WI38 (cell line): ENCODE measurements around the gene PAK5.

Experiments
- H3K4me3 ChIP-seq: 2 replicates; pipeline ENCODE4 v1.5.1; 2011; ENCODE audit warnings: low read depth, mild to moderate bottlenecking, control low read depth, low read length
- CTCF ChIP-seq: IDR thresholded peaks from 2 replicates; pipeline ENCODE4 v1.5.1; 2012; ENCODE audit warnings: low read depth, mild to moderate bottlenecking, control low read depth, low read length

The PAK5 gene

DNA sequence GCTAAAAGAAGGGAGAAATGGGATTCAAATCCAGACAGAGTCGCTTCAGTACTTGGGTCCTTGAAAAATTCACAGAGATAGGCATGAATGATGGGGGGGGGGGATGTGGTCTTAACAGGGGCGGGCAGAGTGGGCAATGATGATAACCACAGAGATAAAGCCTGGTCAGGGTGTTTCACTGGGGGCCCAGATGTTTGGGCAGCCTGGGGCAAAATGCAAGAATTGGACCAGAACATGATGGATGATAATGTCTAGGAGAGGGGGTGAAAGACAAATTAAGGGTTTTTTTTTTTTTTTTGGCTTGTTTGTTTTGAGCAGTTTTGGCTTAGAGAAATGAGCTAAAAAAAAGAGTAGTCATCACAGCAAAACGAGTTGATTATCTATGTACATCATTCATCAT lies 267.1 kb downstream of the PAK5 start:
- H3K4me3 ChIP-seq = no peak overlapping the region
- no peak for TF ChIP-seq CTCF

- no peak overlapping the region for H3K4me3 ChIP-seq
- TF ChIP-seq CTCF = no peak
These were observed 268.3 kb downstream of the PAK5 start for GRCh38 chr20:9570612-9571011.

GRCh38 chr20:9566977-9567376 lies 271.9 kb downstream of the PAK5 start:
- no peak for TF ChIP-seq CTCF
- no peak overlapping the region for H3K4me3 ChIP-seq

- no peak for TF ChIP-seq CTCF
These were observed 272.8 kb downstream of the PAK5 start for GRCh38 chr20:9565910-9566550.

GRCh38 chr20:9557411-9557810 lies 281.5 kb downstream of the PAK5 start:
- no peak overlapping the region for H3K4me3 ChIP-seq
- TF ChIP-seq CTCF = no peak

More at GRCh38 chr20:9565910-9566550, 272.8 kb downstream of the PAK5 start:
- no peak overlapping the region for H3K4me3 ChIP-seq

DNA sequence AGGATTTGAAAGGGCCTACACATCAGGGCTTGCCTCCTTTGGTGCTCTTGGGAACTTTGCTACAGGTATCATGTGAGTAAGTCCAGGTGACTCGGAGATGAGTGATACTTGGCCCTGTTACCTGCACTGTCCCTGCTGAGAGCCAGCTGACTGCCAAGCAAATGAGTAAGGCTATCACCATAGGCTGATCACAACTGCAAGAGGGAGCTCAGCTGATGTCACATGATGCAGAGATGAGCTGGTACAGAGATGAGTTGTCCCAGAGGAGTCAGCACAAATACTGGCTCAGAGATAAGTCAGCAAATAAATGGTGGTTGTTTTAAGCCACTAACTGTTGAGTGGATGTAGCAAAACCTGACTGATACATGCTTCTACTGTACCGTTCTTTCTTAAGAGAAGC lies 283.1 kb downstream of the PAK5 start:
- TF ChIP-seq CTCF = no peak

DNA sequence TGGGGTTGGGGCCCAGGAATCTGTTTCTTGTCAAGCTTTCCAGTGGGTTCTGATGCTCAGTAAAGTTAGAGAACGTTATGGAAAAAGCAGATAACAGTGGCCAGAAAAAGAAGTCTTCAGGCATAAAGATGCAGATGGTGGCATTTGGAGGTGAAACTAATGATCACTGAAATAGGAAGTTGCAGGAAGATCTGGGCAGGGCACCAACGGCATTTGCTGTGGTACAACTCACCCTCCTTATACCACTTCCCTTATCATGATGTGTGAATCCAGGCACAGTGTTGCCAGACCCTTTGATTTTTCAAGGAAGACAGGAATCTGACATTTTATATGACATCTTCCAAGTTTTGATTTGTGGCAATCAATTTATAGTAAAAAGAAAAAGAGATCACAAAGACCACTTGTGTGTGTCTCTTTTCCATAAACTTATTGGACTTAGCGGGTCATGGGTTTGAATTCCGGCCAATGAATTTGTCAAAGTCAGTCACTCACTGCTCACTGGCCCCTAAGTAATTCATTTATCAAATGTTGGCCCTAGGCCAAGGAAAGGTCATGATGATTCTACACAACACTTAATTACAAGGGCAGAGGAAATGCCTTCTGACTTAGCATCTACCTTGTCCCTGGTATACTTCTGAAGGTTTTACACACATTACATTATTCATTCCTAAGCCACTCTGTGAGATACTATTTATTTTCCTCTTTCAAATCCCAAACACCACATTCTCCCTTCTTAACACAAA lies 286.9 kb downstream of the PAK5 start:
- no peak overlapping the region for H3K4me3 ChIP-seq
- TF ChIP-seq CTCF = no peak

More for the DNA sequence above, 283.1 kb downstream of the PAK5 start:
- H3K4me3 ChIP-seq = no peak overlapping the region
